Heart left ventricle (tissue), 13 donors: ENCODE data around the gene NPNT.
"Not testable (repeated sequence)": the region's sequence is repeated elsewhere in the genome, so short reads cannot be mapped to it uniquely, and the experiment has no call there.

Source experiments
- CTCF ChIP-seq, 12 donors: fragments of 200-600 bp; sonication (generic) in 4 of 12; IDR thresholded peaks; one replicate each; pipeline versions ENCODE4 v1.5.0 to v1.8.0; 2018 to 2022; ENCODE audit warnings: antibody characterized with exemption in 12 of 12, mild to moderate bottlenecking in 5 of 12
- POLR2A ChIP-seq, 2 donors: fragments of 450-650 bp; IDR thresholded peaks; one replicate each; pipeline ENCODE4 v1.6.1; 2017; ENCODE audit warnings: antibody characterized with exemption in 2 of 2, mild to moderate bottlenecking in 2 of 2, moderate library complexity in 2 of 2
- donor health status: ischemic (EF 13 %, LVEDD 7.1; RV severe dilation, severe dysfunction).
- donor health status: DM: no; HTN: yes; CAD: no.
- donor health status: DM: no; HTN: no; CAD: no.
- donor health status: ischemic (EF 25% LVEDD 6.9; RV normal size, moderate dysfunction).
- donor health status: ischemic (EF 25% LVEDD 5.7; RV mildly dilated, moderate dysfunction).
- donor health status: ischemic (EF 35%, LVEDD 5.7; RV mildly dilated, moderate dysfunction).
- donor health status: nonischemic (EF 11% LVEDD 7.7; RV severe dilation, severe dysfunction).
- donor health status: DM: yes; HTN: yes; CAD: no.
- donor health status: PGD.
- donor health status: ischemic (EF 29% LVEDD 5.4; RV normal size, mild dysfunction).
- donor health status: nonischemic (EF 23%, LVEDD 6.1; RV moderate dilation, normal function).

DNA sequence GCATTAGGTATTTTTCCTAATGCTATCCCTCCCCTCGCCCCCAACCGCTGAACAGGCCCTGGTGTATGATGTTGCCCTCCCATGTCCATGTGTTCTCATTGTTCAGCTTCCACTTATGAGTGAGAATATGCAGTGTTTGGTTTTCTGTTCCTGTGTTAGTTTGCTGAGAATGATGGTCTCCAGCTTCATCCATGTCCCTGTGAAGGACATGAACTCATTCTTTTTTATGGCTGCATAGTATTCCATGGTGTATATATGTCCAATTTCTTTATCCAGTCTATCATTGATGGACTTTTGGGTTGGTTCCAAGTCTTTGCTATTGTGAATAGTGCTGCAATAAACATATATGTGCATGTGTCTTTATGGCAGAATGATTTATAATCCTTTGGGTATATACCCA lies 43.0 kb upstream of the NPNT start:
- TF ChIP-seq CTCF, POLR2A (IDR thresholded peaks at IDR 0.05): not testable (repeated sequence)
